SK-N-SH (cell line): Measurements from ENCODE around the gene PABPN1L. TPM values are rescaled to one million over a fixed set of nuclear protein-coding genes. Genes with fewer than 3 reads are reported as not detected.
"Not testable (repeated sequence)": the region's sequence is repeated elsewhere in the genome, so short reads cannot be mapped to it uniquely, and the experiment has no call there.

ENCODE experiments used
- CTCF ChIA-PET: fragments of 300-600, 350-600 bp; formaldehyde crosslinking; extraction: SDS; loops from one replicate; lab custom pipeline; 2021; lab: Yijun Ruan, JAX
- POLR2A ChIA-PET: fragments of 350-600 bp; sonication (Branson Sonifier 250); formaldehyde crosslinking; extraction: SDS; loops from one replicate; lab custom pipeline; 2020; ENCODE audit warnings: antibody characterized with exemption, inconsistent platforms; lab: Yijun Ruan, JAX
- DNase-seq: peaks from one replicate; pipeline ENCODE4 v3.0.0; 2012
- H2AFZ ChIP-seq: fragments of 200-600 bp; sonication (generic); 2 replicates; pipeline ENCODE4 v1.8.1; 2016; ENCODE audit warnings: antibody characterized with exemption, mild to moderate bottlenecking, low read depth
- H3F3A ChIP-seq: fragments of 200-600 bp; sonication (generic); replicated peaks from 2 replicates; pipeline ENCODE3; 2016; ENCODE audit warnings: antibody characterized with exemption, mild to moderate bottlenecking; ENCODE audit not compliant: insufficient read depth
- H3K27ac ChIP-seq, 2 experiments: fragments of 200-500 bp in 1 of 2; fragments of 200-600 bp in 1 of 2; sonication (Bioruptor generic) in 1 of 2; sonication (generic), shearing (Covaris generic) in 1 of 2; 2 replicates each; pipeline versions ENCODE4 v1.5.1 to v1.6.1; 2014 to 2016; ENCODE audit warnings: low read depth in 2 of 2, inconsistent platforms in 1 of 2, low read length in 1 of 2, mild to moderate bottlenecking in 1 of 2, mixed read lengths in 1 of 2
- H3K27me3 ChIP-seq: fragments of 200-600 bp; sonication (generic), shearing (Covaris generic); 2 replicates; pipeline ENCODE4 v1.6.1; 2016; ENCODE audit warnings: mixed run types; ENCODE audit not compliant: insufficient read depth
- H3K36me3 ChIP-seq, 2 experiments: fragments of 200-500 bp in 1 of 2; fragments of 200-600 bp in 1 of 2; sonication (Bioruptor generic) in 1 of 2; sonication (generic) in 1 of 2; replicated peaks in 1 of 2; 2 replicates each; pipeline versions ENCODE3 to v1.5.1; 2014 to 2016; ENCODE audit warnings: low read length in 1 of 2, mild to moderate bottlenecking in 1 of 2; ENCODE audit not compliant: insufficient read depth in 2 of 2, control insufficient read depth in 1 of 2
- H3K4me1 ChIP-seq, 2 experiments: fragments of 200-500 bp in 1 of 2; fragments of 200-600 bp in 1 of 2; sonication (Bioruptor generic) in 1 of 2; sonication (generic), shearing (Covaris generic) in 1 of 2; 2 replicates each; pipeline versions ENCODE4 v1.5.1 to v1.6.1; 2014 to 2016; ENCODE audit warnings: low read depth in 1 of 2, low read length in 1 of 2, mixed run types in 1 of 2; ENCODE audit not compliant: insufficient read depth in 2 of 2, control insufficient read depth in 1 of 2
- H3K4me2 ChIP-seq: fragments of 200-600 bp; sonication (generic), shearing (Covaris generic); 2 replicates; pipeline ENCODE4 v1.6.1; 2017; ENCODE audit warnings: mixed run types
- H3K4me3 ChIP-seq, 2 experiments: fragments of 200-500 bp in 1 of 2; fragments of 200-600 bp in 1 of 2; sonication (Bioruptor generic) in 1 of 2; sonication (generic), shearing (Covaris generic) in 1 of 2; 2 replicates each; pipeline versions ENCODE4 v1.5.1 to v1.8.1; 2014 to 2016; ENCODE audit warnings: low read depth in 2 of 2, inconsistent platforms in 1 of 2, low read length in 1 of 2, mild to moderate bottlenecking in 1 of 2, mixed read lengths in 1 of 2, moderate library complexity in 1 of 2
- H3K79me2 ChIP-seq: fragments of 200-600 bp; sonication (generic); 2 replicates; pipeline ENCODE4 v1.8.1; 2017; ENCODE audit warnings: mild to moderate bottlenecking; ENCODE audit not compliant: insufficient read depth
- H3K9ac ChIP-seq: fragments of 200-600 bp; sonication (generic); 2 replicates; pipeline ENCODE4 v1.6.1; 2017; ENCODE audit warnings: mixed run types
- H3K9me2 ChIP-seq: fragments of 200-600 bp; sonication (generic); 2 replicates; pipeline ENCODE4 v1.6.1; 2017; ENCODE audit warnings: mixed run types
- H3K9me3 ChIP-seq: fragments of 200-600 bp; sonication (generic); 2 replicates; pipeline ENCODE4 v1.6.1; 2017; ENCODE audit warnings: mixed run types, mild to moderate bottlenecking, moderate library complexity
- H4K20me1 ChIP-seq: fragments of 200-600 bp; sonication (generic); 2 replicates; pipeline ENCODE4 v1.6.1; 2017; ENCODE audit warnings: mild to moderate bottlenecking, mixed run types; ENCODE audit not compliant: insufficient read depth
- CHD2 ChIP-seq: fragments of 150-350 bp; IDR thresholded peaks from 2 replicates; pipeline ENCODE4 v1.6.1; 2018; ENCODE audit warnings: low read length; ENCODE audit not compliant: partially characterized antibody
- EP300 ChIP-seq, 2 experiments: IDR thresholded peaks; 2 replicates each; pipeline versions ENCODE4 v1.4.0 to v1.6.1; 2012; ENCODE audit warnings: borderline replicate concordance in 1 of 2, low read depth in 1 of 2, low read length in 1 of 2
- GABPA ChIP-seq: IDR thresholded peaks from 2 replicates; pipeline ENCODE4 v1.4.0; 2012; ENCODE audit warnings: low read depth, mild to moderate bottlenecking
- GATA2 ChIP-seq: sonication (generic); formaldehyde crosslinking; IDR thresholded peaks from 2 replicates; pipeline ENCODE4 v1.5.0; 2020; ENCODE audit warnings: mild to moderate bottlenecking, missing genetic modification reagents
- IRF3 ChIP-seq: fragments of 150-350 bp; IDR thresholded peaks from 2 replicates; pipeline ENCODE4 v1.6.1; 2016; ENCODE audit warnings: mild to moderate bottlenecking, low read depth, low read length
- MAX ChIP-seq: IDR thresholded peaks from 2 replicates; pipeline ENCODE4 v1.4.0; 2012; ENCODE audit warnings: low read depth
- NFIC ChIP-seq: IDR thresholded peaks from 2 replicates; pipeline ENCODE4 v1.4.0; 2012; ENCODE audit warnings: borderline replicate concordance
- POLR2AphosphoS5 ChIP-seq: IDR thresholded peaks from 2 replicates; pipeline ENCODE4 v1.6.1; 2012; ENCODE audit warnings: low read depth, low read length
- RAD21 ChIP-seq: IDR thresholded peaks from 2 replicates; pipeline ENCODE4 v1.6.1; 2012; ENCODE audit warnings: mild to moderate bottlenecking, low read length
- REST ChIP-seq: IDR thresholded peaks from 2 replicates; pipeline ENCODE4 v1.6.1; 2012; ENCODE audit warnings: mild to moderate bottlenecking, low read depth, low read length, moderate library complexity
- TAF1 ChIP-seq: IDR thresholded peaks from 2 replicates; pipeline ENCODE4 v1.6.1; 2012; ENCODE audit warnings: low read depth, mild to moderate bottlenecking, low read length, moderate library complexity, borderline replicate concordance
- TCF12 ChIP-seq: IDR thresholded peaks from 2 replicates; pipeline ENCODE4 v1.4.0; 2012
- ZBTB33 ChIP-seq: IDR thresholded peaks from 2 replicates; pipeline ENCODE4 v1.4.0; 2012; ENCODE audit warnings: low read depth, borderline replicate concordance
- WGBS: methylation state at CpG from one replicate; pipeline ENCODE4 v1.1.6; 2017; ENCODE audit warnings: low lambda C conversion rate; 5-methylcytosine and 5-hydroxymethylcytosine counted together
- polyA plus RNA-seq, 3 experiments: library from polyadenylated mRNA; depleted of rRNA; stranded (reverse); fragments of >200 nt; gene quantifications; 2 replicates each; pipeline ENCODE4 v1.2.3, GENCODE V29; 2012

PABPN1L gene
- polyA plus RNA-seq, 1 of the 3 experiments (the other 2 are of a cell fraction), result not detected

- TF ChIP-seq GABPA (no peak), RAD21 (no peak)
- no peaks in the 10 kb centered on the region for H3F3A ChIP-seq
- peaks cover 65% of the 10 kb centered on the region for H3K27me3 ChIP-seq
- WGBS, result 75% methylated on average over 13 of the region's 21 CpGs
- no peaks in the 10 kb centered on the region for H3K4me1 ChIP-seq
- no peak overlapping the region for H3K4me3 ChIP-seq
- POLR2A ChIA-PET, result no interaction called here
- H3K9me2 ChIP-seq, result no peaks in the 10 kb centered on the region
- H3K4me2 ChIP-seq, result no peak overlapping the region
- DNase-seq, result no peak
- no peaks in the 10 kb centered on the region for H3K36me3 ChIP-seq
- no peaks in the 10 kb centered on the region for H4K20me1 ChIP-seq
- no peaks in the 10 kb centered on the region for H3K9me3 ChIP-seq
- no peak overlapping the region for H2AFZ ChIP-seq
- no peak overlapping the region for H3K9ac ChIP-seq
- CTCF ChIA-PET, result no interaction called here
- no peak overlapping the region for H3K27ac ChIP-seq
- no peaks in the 10 kb centered on the region for H3K79me2 ChIP-seq
These were observed 28.3 kb upstream of the PABPN1L start for GRCh38 chr16:88894681-88895300.

GRCh38 chr16:88894266-88894665 lies 27.8 kb upstream of the PABPN1L start:
- H3K4me1 ChIP-seq, H3K4me2 ChIP-seq, DNase-seq, H2AFZ ChIP-seq, POLR2A ChIA-PET, H3F3A ChIP-seq, H3K9me3 ChIP-seq, H3K36me3 ChIP-seq, H3K79me2 ChIP-seq, H3K9me2 ChIP-seq, H3K4me3 ChIP-seq, H3K9ac ChIP-seq, H3K27ac ChIP-seq, H4K20me1 ChIP-seq, CTCF ChIA-PET: not testable (repeated sequence)
- WGBS, result 92% methylated on average over 4 of the region's 6 CpGs
- H3K27me3 ChIP-seq, result peaks cover 64% of the 10 kb centered on the region

- H3K9ac ChIP-seq, result no peak overlapping the region
- H2AFZ ChIP-seq, result no peak overlapping the region
- WGBS, result 62% methylated on average over 5 of the region's 19 CpGs
- H3K36me3 ChIP-seq, result no peaks in the 10 kb centered on the region
- POLR2A ChIA-PET, result no interaction called here
- H3K4me1 ChIP-seq, result no peaks in the 10 kb centered on the region; a peak in 1 of 4 replicates
- no peak for DNase-seq
- no peak overlapping the region for H3K4me3 ChIP-seq
- H3K79me2 ChIP-seq, result no peaks in the 10 kb centered on the region
- CTCF ChIA-PET, result no interaction called here
- no peak overlapping the region for H3K27ac ChIP-seq
- H3K9me3 ChIP-seq, result no peaks in the 10 kb centered on the region
- no peaks in the 10 kb centered on the region for H4K20me1 ChIP-seq
- H3F3A ChIP-seq, result no peaks in the 10 kb centered on the region
- no peaks in the 10 kb centered on the region for H3K9me2 ChIP-seq
- TF ChIP-seq NFIC (no peak), REST (no peak), IRF3 (no peak), TAF1 (no peak), EP300 (IDR thresholded peaks at IDR 0.05; ENCODE audit: borderline replicate concordance in 1 of 2, low read depth in 1 of 2, low read length in 1 of 2) (no peak), ZBTB33 (no peak), CHD2 (no peak), POLR2AphosphoS5 (no peak), GABPA (no peak), GATA2 (no peak), TCF12 (no peak), MAX (no peak)
- TF ChIP-seq, all 33 proteins: peak for 0
- Histone ChIP-seq H3K4me2 (no peak overlapping the region), H3K27me3 (peaks cover 55% of the 10 kb centered on the region)
These were observed 26.9 kb upstream of the PABPN1L start for GRCh38 chr16:88893127-88893968.
